ENCODE results near the gene ULK2.

Gene ULK2

DNA sequence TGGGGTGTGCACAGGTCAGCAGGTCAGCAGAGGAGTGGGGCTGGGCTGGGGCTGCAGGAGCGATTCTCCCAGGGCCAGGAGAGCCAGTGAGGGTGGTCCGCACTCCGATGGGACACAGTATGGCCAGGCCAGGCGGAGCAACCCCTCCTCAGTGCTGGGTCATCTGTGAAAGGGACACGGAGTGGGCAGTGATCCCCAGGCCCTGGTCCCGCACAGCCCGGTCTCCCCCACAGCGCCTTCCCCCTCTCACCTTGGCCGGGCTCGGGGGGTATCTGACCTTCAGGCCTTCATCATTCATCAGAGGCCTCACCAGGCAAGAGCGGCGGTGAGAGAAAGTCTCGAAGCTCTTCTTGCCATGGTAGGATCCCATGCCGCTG is 129.7 kb downstream of the ULK2 start:
- H3K9ac ChIP-seq (ENCODE audit: low read length), result no peak overlapping the region

DNA sequence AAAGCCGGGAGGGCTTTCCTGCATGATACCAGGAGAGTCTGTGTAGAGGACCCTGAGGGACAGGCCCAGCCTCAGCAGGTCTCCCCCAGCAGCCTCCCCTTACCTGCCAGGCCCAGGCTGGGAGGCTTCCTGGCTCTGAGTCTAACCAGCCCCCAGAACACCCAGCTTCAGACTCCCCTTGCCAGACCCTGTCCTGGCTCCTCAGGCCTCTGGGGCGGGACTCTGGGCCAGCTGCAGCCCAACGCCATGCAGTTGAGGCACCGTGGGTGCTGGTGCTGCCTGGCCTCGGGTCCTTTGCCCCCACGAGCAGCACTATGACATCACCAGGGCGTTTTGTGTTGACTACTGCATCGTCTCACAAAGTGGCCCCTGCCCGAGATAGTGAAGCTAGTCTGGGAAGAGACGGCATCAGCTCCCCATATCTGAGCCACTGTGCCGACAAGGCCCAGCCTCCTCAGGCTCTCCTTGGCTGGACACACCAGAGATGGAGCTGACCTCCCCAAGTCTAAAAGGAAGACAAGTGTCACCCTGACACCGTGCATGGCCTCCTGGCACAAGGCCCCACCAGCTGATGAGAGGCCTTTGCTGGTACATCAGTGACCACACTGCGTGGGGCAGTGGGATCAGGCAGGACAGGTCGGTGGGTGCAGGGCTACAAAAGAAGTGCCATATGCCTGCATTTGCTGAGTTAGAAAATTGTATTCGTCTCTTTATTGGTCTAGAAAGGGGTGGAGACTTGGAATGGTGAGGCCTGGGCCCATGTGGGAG is 130.2 kb downstream of the ULK2 start:
- Histone ChIP-seq H3K36me3 (ENCODE audit: control insufficient read depth, insufficient read depth, low read length) (no peaks in the 10 kb centered on the region), H3K27ac (ENCODE audit: low read depth, low read length) (no peak overlapping the region), H3K9ac (ENCODE audit: low read length) (no peak overlapping the region), H3K27me3 (ENCODE audit: control insufficient read depth, insufficient read depth, low read length) (no peaks in the 10 kb centered on the region), H3K9me3 (ENCODE audit: control insufficient read depth, insufficient read depth, low read depth, low read length) (no peaks in the 10 kb centered on the region), H3K4me1 (ENCODE audit: control insufficient read depth, insufficient read depth, low read length) (no peaks in the 10 kb centered on the region), H3K4me3 (ENCODE audit: low read depth, low read length) (no peak overlapping the region)

More for the DNA sequence above, 129.7 kb downstream of the ULK2 start:
- Histone ChIP-seq H3K36me3 (ENCODE audit: control insufficient read depth, insufficient read depth, low read length) (no peaks in the 10 kb centered on the region), H3K27me3 (ENCODE audit: control insufficient read depth, insufficient read depth, low read length) (no peaks in the 10 kb centered on the region), H3K9me3 (ENCODE audit: control insufficient read depth, insufficient read depth, low read depth, low read length) (no peaks in the 10 kb centered on the region), H3K4me3 (ENCODE audit: low read depth, low read length) (no peak overlapping the region), H3K27ac (ENCODE audit: low read depth, low read length) (no peak overlapping the region), H3K4me1 (ENCODE audit: control insufficient read depth, insufficient read depth, low read length) (no peaks in the 10 kb centered on the region)

DNA sequence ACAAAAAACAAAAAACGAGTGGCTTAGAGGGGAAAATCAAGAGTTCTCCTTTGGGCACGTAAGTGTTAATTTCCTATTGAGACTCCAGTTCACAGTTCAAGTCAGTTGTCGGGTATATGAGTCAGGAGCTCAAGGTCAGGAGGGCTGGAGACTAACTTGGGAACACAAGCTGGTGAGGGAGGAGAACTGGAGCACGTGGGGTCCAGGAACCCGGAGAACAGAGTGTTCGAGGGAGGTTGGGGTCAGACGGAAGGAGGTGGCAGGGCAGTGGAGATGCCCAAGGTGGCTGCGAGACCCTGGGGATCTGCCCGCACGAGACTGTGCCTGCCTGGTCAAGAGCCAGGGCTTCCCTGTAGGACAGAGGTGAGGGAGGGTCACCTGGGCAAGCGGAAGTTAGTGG is 131.7 kb downstream of the ULK2 start:
- H3K9me3 ChIP-seq (ENCODE audit: control insufficient read depth, insufficient read depth, low read depth, low read length), result no peaks in the 10 kb centered on the region
- no peak overlapping the region for H3K9ac ChIP-seq (ENCODE audit: low read length)
- H3K4me1 ChIP-seq (ENCODE audit: control insufficient read depth, insufficient read depth, low read length), result no peaks in the 10 kb centered on the region
- H3K27me3 ChIP-seq (ENCODE audit: control insufficient read depth, insufficient read depth, low read length), result no peaks in the 10 kb centered on the region
- no peak overlapping the region for H3K4me3 ChIP-seq (ENCODE audit: low read depth, low read length)
- H3K27ac ChIP-seq (ENCODE audit: low read depth, low read length), result no peak overlapping the region
- no peaks in the 10 kb centered on the region for H3K36me3 ChIP-seq (ENCODE audit: control insufficient read depth, insufficient read depth, low read length)

DNA sequence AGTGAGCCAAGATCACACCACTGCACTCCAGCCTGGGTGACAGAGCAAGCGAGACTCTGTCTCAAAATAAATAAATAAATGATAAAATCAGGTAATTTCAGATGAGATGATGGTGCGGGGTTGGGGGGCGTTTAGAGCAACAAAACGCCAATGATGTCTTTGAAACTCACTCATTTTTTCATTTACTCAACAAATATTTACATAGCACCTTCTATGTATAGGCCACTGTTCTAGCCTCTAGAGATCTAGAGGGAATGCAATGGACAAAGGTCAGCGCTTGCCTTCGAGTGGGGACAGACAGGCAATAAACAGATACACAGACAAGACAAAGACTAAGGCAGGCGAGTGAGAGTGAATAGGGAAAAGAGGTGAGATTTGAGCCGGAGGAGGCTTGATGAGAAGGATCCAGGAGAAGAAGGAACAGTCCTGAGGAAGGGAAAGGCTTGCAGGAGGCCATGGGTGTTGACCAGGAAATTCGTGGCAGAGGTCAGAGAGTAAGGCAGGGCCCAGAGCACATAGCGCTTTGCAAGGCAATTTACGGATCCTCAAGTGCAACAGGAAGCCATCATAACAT is 133.7 kb downstream of the ULK2 start:
- H3K9me3 ChIP-seq (ENCODE audit: control insufficient read depth, insufficient read depth, low read depth, low read length), result no peaks in the 10 kb centered on the region
- H3K27me3 ChIP-seq (ENCODE audit: control insufficient read depth, insufficient read depth, low read length), result no peaks in the 10 kb centered on the region
- no peaks in the 10 kb centered on the region for H3K36me3 ChIP-seq (ENCODE audit: control insufficient read depth, insufficient read depth, low read length)
- H3K4me1 ChIP-seq (ENCODE audit: control insufficient read depth, insufficient read depth, low read length), result no peaks in the 10 kb centered on the region
- H3K4me3 ChIP-seq (ENCODE audit: low read depth, low read length), result no peak overlapping the region
- no peak overlapping the region for H3K9ac ChIP-seq (ENCODE audit: low read length)
- no peak overlapping the region for H3K27ac ChIP-seq (ENCODE audit: low read depth, low read length)

DNA sequence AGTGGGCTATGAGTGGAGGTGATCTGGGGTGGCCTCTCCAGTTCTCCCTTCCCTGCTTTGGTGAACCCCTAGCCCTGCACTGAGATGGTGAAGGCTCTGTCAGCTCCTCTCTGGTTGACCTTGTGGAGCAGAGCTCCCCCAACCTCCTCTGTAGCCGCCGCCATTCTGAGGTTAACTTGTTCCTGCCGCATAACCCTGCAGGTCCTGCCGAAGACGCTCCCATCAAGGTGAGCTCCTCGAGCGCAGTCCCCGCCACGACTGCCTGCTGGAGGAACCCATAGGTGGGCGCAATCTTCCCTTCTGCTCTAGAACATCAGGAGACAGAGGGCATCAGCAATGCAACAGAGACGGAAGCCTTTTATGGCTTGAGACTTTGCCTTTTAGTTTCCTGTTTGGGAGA is 136.1 kb downstream of the ULK2 start:
- Histone ChIP-seq H3K9me3 (ENCODE audit: control insufficient read depth, insufficient read depth, low read depth, low read length) (no peaks in the 10 kb centered on the region), H3K36me3 (ENCODE audit: control insufficient read depth, insufficient read depth, low read length) (no peaks in the 10 kb centered on the region), H3K9ac (ENCODE audit: low read length) (no peak overlapping the region), H3K4me3 (ENCODE audit: low read depth, low read length) (no peak overlapping the region), H3K4me1 (ENCODE audit: control insufficient read depth, insufficient read depth, low read length) (no peaks in the 10 kb centered on the region), H3K27ac (ENCODE audit: low read depth, low read length) (no peak overlapping the region), H3K27me3 (ENCODE audit: control insufficient read depth, insufficient read depth, low read length) (no peaks in the 10 kb centered on the region)

DNA sequence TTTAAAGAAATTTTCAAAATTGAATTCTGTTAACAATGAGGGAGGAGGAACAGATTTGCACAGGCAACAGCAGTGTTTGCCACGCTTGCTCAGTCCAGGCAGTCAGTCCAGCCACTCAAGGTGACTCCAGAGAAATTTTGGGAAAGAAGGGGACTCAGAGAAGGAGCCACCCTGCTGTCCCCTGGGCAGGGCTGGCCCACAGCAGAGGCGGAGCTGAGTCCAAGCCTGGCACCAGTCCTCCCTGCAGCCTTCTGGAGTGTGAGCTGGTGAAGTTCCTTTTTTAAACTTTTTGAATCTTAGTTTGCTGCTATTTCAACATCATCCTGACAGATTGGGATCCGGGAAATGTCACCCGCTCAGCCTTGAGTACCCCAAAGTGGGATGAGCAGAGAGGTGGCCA is 136.9 kb downstream of the ULK2 start:
- Histone ChIP-seq H3K9me3 (ENCODE audit: control insufficient read depth, insufficient read depth, low read depth, low read length) (no peaks in the 10 kb centered on the region), H3K4me3 (ENCODE audit: low read depth, low read length) (no peak overlapping the region), H3K9ac (ENCODE audit: low read length) (no peak overlapping the region), H3K27me3 (ENCODE audit: control insufficient read depth, insufficient read depth, low read length) (no peaks in the 10 kb centered on the region), H3K4me1 (ENCODE audit: control insufficient read depth, insufficient read depth, low read length) (no peaks in the 10 kb centered on the region), H3K36me3 (ENCODE audit: control insufficient read depth, insufficient read depth, low read length) (no peaks in the 10 kb centered on the region), H3K27ac (ENCODE audit: low read depth, low read length) (no peak overlapping the region)

DNA sequence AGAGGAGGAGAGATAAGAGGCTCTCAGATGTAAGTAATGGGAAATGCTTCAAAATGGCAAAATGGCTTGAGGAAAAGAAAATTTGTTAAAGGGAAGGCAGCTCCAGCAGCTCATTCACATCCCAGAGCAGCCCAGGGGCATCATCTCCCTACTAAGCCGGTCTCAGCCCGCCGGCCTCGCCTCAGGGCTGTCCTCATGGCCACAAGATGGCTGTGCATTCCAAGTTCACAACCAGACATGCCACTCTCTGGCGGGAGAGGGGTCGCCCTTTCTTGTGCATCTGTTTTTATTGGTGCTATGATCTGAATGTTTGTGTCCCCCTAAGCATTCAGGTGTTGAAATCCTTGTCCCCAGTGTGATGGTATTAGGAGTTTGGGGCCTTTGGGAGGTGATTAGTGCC is 137.8 kb downstream of the ULK2 start:
- H3K9ac ChIP-seq (ENCODE audit: low read length), result no peak overlapping the region
- no peaks in the 10 kb centered on the region for H3K9me3 ChIP-seq (ENCODE audit: control insufficient read depth, insufficient read depth, low read depth, low read length)
- H3K4me1 ChIP-seq (ENCODE audit: control insufficient read depth, insufficient read depth, low read length), result no peaks in the 10 kb centered on the region
- H3K27me3 ChIP-seq (ENCODE audit: control insufficient read depth, insufficient read depth, low read length), result no peaks in the 10 kb centered on the region
- no peaks in the 10 kb centered on the region for H3K36me3 ChIP-seq (ENCODE audit: control insufficient read depth, insufficient read depth, low read length)
- H3K27ac ChIP-seq (ENCODE audit: low read depth, low read length), result no peak overlapping the region
- H3K4me3 ChIP-seq (ENCODE audit: low read depth, low read length), result no peak overlapping the region

DNA sequence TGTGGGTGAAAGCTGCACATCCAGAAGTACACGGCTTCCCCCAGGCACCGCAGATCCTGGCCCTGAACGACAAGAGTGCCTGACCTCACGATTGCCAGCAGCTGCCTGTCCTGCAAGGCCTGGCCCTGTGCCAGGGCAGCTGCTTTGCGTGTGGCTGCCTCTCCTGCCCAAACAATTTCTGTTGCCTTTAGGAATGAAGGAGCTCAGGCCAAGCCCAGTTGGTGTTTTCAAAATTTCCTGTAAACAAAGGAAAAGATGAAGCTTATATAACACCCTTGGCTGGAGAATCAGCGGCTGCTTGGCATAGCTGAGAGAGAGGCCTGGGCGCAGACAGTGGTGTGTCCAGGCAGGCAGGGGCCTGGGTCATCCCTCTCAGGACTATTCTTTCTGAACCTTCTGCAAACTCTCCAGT is 139.6 kb downstream of the ULK2 start:
- Histone ChIP-seq H3K36me3 (ENCODE audit: control insufficient read depth, insufficient read depth, low read length) (no peaks in the 10 kb centered on the region), H3K4me3 (ENCODE audit: low read depth, low read length) (no peak overlapping the region), H3K27ac (ENCODE audit: low read depth, low read length) (no peak overlapping the region), H3K9me3 (ENCODE audit: control insufficient read depth, insufficient read depth, low read depth, low read length) (no peaks in the 10 kb centered on the region), H3K4me1 (ENCODE audit: control insufficient read depth, insufficient read depth, low read length) (no peaks in the 10 kb centered on the region), H3K9ac (ENCODE audit: low read length) (no peak overlapping the region), H3K27me3 (ENCODE audit: control insufficient read depth, insufficient read depth, low read length) (no peaks in the 10 kb centered on the region)

DNA sequence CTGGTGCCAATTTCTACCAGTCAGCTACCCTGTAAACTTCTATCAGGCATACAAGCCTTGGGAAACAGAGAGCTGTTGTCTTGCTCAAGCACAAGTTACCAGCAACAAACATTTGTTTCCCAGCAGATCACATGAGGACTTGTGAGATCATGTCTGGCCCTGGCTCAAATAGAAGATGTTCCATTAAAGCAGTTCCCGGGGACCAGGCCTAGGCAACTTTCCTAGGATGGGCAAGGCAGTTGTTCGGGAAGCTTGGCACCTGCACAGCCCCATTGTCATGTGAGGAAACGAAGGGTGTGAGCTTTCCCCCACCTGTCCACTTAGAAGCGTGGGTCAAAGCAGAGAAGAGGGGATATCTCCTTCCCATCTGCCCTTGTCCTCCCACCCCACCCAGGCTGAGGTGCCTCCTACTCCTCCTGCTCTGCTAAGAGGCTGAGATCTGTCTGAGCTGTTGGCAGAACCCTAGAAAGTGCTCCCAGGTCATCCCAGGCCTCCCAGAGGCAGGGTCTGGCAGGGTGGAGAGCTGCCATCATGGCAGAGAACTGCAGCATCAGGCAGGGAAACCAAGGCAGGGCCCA is 140.1 kb downstream of the ULK2 start:
- no peaks in the 10 kb centered on the region for H3K27me3 ChIP-seq (ENCODE audit: control insufficient read depth, insufficient read depth, low read length)
- no peak overlapping the region for H3K27ac ChIP-seq (ENCODE audit: low read depth, low read length)
- H3K36me3 ChIP-seq (ENCODE audit: control insufficient read depth, insufficient read depth, low read length), result no peaks in the 10 kb centered on the region
- H3K9me3 ChIP-seq (ENCODE audit: control insufficient read depth, insufficient read depth, low read depth, low read length), result no peaks in the 10 kb centered on the region
- no peaks in the 10 kb centered on the region for H3K4me1 ChIP-seq (ENCODE audit: control insufficient read depth, insufficient read depth, low read length)
- no peak overlapping the region for H3K4me3 ChIP-seq (ENCODE audit: low read depth, low read length)
- H3K9ac ChIP-seq (ENCODE audit: low read length), result no peak overlapping the region

DNA sequence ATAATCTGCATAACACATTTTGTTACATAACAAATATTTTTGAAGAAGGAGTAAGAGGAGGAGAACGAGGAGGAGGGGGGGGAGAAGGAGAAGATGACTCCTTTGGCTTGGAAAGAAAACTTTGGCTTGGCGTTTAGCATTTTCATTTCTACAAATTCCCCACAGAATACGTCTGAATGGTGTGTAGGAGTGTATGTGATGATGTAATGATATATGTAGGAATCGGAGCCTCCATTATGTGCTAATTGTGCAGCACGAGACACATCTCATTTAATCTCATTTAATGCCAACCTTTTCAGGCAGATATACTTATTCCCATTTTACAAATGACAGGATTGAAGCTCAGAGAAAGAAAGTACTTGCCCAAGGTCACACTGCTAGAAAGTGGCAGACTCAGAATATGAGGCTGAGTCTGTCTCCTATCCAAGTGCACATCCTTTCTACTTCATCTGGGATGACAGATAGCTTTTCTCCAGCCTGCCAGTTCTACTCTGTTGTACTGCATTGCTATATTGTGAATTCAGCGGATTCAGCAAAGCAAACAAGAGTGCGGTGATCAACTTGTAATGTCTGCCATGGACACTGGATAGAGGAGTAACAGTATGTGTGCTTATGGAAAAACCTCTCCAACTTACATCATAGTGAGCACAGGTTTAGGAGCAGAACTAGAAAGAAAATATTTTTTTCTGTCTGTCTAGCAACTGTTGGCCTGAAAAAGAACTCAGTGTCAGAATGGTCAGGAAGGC is 140.9 kb downstream of the ULK2 start:
- Histone ChIP-seq H3K9ac (ENCODE audit: low read length) (no peak overlapping the region), H3K27ac (ENCODE audit: low read depth, low read length) (no peak overlapping the region), H3K27me3 (ENCODE audit: control insufficient read depth, insufficient read depth, low read length) (no peaks in the 10 kb centered on the region)

DNA sequence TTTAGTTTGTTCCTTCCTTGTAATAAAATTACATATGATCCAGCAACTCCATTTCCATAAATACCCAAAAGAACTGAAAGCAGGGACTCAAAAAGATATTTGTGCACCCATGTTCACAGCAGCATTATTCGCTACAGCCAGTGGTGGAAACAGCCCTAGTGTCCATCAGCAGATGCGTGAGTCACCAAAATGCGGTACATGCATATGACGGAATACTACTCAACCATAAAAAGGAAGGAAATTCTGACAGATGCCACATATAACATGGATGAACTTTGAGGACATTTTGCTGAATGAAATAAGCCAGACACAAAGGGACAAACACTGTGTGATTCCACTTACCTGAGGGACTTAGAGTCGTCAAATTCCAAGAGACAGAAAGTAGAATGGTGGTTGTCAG is 142.2 kb downstream of the ULK2 start:
- no peak overlapping the region for H3K27ac ChIP-seq (ENCODE audit: low read depth, low read length)
- no peaks in the 10 kb centered on the region for H3K36me3 ChIP-seq (ENCODE audit: control insufficient read depth, insufficient read depth, low read length)
- H3K9ac ChIP-seq (ENCODE audit: low read length), result no peak overlapping the region
- H3K4me1 ChIP-seq (ENCODE audit: control insufficient read depth, insufficient read depth, low read length), result no peaks in the 10 kb centered on the region; the same call in 1 of the 2 replicates
- H3K9me3 ChIP-seq (ENCODE audit: control insufficient read depth, insufficient read depth, low read depth, low read length), result no peaks in the 10 kb centered on the region
- no peak overlapping the region for H3K4me3 ChIP-seq (ENCODE audit: low read depth, low read length)
- no peaks in the 10 kb centered on the region for H3K27me3 ChIP-seq (ENCODE audit: control insufficient read depth, insufficient read depth, low read length)

More for the DNA sequence above, 140.9 kb downstream of the ULK2 start:
- H3K4me3 ChIP-seq (ENCODE audit: low read depth, low read length), result no peak overlapping the region
- H3K4me1 ChIP-seq (ENCODE audit: control insufficient read depth, insufficient read depth, low read length), result no peaks in the 10 kb centered on the region
- no peaks in the 10 kb centered on the region for H3K9me3 ChIP-seq (ENCODE audit: control insufficient read depth, insufficient read depth, low read depth, low read length)
- H3K36me3 ChIP-seq (ENCODE audit: control insufficient read depth, insufficient read depth, low read length), result no peaks in the 10 kb centered on the region

Data from HUES6 (cell line).